NCI-H526 treated with DMSO at 0.1 percent for 48 hours (cell line): Measurements from ENCODE around the gene TBX4.
"Not testable (repeated sequence)": the region's sequence is repeated elsewhere in the genome, so short reads cannot be mapped to it uniquely, and the experiment has no call there.

Source experiments
- DNase-seq: peaks from one replicate; lab custom pipeline; 2025; lab: John Stamatoyannopoulos, UW

Gene TBX4

DNA sequence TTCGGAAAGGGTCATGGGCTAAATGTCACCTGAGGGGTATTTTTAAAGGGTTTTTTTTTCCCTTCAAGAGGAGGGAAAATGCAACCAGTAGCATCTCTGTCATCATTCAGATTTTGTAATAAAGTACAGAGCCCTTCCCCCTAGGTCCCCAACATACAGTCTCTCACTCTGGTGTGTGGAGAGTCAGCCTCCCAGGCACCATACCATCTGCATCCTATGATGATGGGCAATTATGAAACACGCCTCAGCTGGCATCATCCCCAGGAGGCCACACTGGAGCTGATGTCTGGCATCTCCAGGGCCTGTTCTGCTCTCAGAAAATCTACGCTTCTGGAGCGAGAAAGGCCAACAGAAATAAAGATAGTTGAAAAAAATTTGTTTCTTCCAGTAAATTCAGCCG, 32.0 kb downstream of the TBX4 start:
- no peak for DNase-seq

- DNase-seq: no peak
Measured at GRCh38 chr17:61485067-61485775, 33.0 kb downstream of the TBX4 start.

- DNase-seq: no peak
Measured at GRCh38 chr17:61486135-61487120, 34.2 kb downstream of the TBX4 start.

DNA sequence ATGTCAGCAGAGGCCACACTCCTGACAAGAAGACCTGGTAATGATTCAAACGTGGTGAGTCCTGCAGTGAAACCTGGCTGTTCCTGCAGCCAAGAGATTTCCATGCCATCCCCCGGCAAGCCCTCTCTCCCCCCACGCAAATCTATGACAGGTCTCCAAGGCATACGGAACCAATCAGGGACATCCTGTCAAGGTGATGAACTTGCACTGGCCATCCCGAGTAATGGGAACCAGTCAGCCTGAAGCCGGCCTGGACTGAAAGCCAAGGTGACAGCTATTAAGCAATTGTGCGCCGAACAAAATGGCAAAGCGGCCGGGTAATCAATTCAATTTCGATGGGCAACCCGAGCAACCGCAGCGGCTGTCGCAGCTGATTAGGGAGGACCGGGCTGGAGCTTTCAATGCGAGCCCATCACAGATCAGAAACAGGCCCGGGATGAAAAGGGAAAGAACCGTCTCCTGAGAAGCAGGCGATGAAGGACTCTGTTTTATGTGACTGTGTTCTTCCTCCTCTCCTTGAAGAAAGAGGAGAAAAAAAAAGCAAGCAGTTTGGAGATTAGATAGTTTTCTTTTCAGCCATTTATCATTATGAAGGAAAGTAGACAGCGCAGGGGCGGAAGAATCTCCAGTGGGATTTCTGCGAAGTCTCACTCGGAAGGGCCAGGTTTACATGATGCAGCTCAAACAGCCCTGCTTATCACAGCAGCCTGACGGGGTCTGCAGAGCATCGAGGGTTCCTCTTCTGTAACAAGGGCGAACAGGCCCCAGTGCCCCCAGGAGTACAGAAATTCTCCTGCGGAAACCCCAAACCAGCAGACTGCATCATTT, 35.2 kb downstream of the TBX4 start:
- DNase-seq: no peak

DNA sequence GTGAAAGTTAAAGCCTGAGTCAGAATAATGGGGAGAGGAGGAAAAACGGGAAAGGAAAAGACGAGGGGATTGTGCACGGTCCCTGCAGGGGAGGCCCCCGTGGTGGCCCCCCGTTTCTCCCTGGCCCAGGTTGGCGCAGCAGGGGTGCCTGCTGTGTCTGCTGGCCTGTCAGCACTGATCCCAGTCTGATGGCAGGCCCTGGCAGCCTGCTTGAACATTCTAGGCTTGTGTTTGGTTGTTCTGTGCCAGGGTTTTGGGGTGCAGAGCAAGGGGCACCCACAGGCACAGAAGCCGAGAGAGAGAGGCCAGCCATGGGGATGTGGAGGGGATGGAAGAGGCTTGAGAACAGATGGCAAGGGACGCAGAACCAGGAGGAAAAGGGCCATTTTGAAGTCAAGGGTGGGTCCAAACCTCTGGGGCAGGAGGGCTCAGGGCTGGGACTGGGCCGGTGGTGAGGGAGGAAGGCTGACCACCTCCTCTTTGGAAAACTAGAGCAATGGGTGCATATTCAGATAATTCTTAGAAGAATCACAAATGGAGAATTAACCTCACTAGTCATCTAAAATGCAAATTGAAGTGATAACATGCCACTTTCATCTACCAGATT, 35.9 kb downstream of the TBX4 start:
- DNase-seq: no peak

DNA sequence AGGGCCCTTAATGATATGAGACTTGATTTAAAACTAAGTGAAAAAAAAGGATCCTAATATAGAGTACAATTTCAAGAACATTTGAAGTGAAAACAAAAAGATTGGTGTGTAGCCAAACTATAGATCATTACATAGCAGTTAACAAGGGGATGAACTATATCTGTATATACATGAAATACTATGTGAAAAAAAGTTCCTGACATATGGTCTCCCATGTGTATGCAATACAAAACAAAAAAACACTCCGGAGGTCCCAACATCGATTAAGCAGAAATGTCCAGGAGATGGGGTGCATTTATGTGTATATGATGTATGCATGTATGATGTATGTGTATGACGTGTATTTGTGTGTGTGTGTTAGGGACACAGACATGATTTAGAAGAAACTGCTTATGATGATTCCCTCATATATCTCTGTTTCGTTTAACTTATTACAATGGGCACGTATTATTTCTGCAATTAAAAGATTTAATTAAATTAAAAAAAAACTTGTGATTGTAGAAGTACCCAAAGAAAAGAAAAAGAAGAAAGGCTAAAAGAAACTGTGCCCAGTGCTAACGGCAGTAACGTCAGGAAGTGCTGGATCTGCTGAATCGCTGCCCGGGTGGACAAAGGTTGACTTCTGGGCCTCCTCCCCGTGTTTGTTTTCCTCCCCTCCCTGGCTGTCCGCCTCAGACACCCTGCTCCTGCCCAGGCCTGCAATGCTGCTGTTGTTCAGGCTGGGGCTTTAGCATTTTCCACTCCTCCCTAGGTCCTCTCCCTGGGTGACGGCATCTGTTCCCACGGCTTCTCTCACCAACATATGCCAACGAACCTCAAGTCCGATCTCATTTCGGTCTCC, 36.9 kb downstream of the TBX4 start:
- no peak for DNase-seq

- no peak for DNase-seq
Measured at GRCh38 chr17:61489719-61490490, 37.7 kb downstream of the TBX4 start.

DNA sequence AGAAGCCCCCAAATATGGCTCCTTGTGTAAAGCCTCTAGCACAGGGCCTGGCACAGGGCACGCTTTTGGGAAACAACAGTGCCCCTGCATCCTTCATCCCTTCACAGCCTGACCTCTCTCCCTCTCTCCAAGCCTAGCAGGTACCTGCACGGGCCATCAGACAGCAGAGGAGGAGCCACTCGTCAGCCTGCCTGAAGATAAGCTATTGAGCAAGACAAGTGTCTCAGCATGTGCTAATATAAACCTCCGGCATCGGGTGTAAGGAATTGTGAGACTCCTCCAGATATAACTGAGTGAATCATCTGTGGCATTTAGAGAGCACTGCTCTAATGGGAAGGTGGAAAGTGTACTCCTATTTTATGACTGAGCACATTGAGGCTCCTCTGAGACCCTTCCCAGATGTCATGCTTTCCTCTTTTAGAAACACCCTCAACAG, 38.3 kb downstream of the TBX4 start:
- no peak for DNase-seq

- no peak for DNase-seq
Measured at GRCh38 chr17:61491981-61492380, 39.8 kb downstream of the TBX4 start.

DNA sequence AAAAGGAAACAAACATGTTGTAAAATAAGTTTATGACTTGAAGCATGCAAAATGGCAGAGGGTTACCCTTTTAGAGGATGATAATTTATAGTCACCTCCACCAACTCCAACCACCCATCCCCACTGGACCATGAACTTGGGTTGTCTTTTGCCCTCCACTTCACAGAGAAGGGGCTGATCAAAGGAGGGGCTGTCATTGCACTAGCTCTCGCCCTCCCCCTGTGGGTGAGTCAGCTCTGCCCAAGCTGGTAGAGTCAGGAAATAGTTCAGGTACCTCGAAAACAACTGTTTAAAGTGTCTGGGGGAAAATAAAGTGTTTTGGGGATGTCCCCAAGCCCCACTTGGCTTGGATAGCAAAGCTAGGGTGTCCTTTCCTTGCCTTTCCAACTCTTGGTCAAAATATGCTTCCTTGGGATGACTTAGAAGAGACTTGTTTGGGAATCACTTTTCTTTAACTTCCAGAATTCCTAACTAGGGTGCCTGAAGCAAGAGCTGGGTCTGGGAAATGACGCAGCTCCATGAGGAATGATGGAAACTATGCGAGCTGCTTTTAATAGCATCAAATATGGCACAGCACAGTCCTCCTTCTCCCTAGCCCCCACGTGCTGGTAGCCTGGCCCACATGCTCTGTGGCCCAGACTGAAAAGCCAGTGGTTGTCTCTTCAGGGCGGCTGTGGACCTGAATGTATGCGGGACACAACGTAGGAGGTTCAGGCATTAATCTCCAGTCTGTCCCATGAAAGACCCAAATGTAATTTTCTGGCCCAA, 40.7 kb downstream of the TBX4 start:
- DNase-seq: no peak

GRCh38 chr17:61493830-61494324, 41.7 kb downstream of the TBX4 start:
- not testable (repeated sequence) for DNase-seq

DNA sequence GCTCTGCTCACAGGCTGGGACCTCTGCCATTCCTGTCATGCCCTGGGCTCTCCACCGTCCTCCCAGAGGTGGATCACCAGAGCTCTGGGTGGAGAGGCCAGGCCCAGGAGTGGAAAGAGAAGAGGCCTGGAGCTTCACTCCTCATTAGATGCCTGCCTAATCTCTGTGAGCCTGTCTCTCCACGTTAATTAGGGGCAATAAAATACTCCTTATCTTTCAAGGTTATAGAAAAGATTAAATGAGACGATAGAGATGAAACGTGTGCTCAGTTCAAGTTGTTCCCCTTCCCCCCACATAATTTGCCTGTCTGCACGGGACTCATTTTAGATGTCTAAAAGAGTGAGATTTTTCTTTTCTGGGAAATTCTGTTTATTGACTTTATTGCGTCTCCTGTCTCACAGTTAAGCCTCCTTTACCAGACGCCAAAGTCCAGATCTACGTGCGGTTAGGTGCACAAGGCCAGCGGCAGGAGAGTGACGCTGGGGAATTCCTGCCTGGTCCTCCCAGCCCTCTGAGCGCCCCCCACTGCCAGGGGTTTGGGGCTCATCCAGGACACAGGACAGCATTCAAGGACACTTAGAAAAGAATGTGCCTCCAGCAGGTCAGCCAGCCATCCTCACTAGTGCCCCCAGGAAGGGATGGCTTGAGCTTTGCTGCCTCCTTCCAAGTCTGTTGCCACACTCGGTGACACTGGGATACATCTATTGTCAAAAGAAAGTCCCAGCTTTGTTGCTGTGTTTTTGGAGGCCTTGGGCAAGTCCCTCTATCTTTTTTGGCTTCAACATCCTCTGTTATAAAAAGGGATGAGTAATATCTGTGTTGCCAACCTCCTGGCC, 42.3 kb downstream of the TBX4 start:
- DNase-seq: no peak

DNA sequence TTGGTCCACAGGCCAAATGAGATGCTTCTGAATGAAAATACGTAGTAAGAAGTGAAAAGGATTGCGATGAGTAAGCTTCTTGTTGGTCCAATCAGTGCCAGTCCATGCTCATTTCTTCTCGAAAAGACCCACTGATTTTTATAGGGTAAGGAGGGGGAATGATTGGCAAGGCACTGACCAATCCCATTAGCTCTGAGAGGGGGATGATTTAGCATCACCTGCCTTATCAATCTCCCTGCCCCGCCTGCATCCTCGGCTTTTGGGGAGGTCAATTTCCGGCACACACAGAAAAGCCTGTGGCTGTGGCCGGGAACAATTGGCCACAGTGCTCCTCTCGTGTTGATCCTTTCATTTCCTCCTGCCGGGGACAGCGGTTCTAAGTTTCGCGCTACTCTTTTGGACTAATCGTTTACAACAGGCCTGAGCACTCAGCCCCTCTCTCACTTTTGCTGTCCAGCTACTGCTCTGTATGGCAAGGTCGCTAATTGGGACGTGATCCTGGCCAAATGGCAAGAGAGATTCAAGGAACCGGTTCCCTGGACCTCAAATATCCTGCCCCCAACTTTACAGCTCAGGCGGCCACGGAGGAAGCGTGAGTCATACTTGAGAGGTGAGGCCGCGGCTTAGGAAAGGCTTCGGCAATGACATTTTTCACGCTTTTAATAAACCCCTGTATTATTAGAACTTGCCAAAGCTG, 43.1 kb downstream of the TBX4 start:
- DNase-seq: no peak

DNA sequence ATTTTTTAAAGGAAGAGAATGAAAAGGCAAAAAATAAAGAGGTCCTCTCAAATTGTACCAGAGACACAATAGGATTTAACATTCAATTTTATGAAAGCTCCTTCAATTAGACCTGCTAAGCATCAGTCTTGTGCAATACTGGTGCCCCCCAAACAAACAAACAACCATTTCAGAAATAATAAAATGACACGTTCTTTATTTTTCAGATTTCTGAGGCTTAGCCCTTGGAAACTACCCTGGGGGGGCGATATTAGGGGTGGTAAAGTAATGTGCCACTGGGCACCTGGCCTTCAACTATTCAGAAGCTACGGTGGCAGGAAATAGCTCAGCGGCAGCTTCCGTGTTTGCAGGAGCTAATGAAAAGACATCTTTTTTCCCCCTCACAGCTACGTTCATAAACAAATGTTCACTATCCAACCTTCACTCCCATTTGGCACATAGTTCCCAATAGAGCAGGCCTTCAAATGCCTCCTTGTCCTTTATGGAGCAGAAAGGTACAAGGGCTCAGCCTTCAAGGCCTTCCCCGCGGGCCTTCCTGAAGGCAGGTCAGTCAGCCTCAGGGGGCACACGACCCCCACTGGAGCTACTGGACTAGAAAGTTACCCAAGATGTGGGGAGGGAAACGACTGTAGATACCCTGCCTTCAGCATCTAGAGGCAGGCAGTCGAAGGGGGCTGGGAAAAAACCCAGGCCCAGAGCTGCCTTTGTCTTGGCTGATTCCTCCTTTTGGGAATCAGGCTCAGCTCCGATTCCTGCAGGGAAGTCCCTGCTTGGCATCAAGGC, 44.1 kb downstream of the TBX4 start:
- no peak for DNase-seq

GRCh38 chr17:61496957-61497653, 44.9 kb downstream of the TBX4 start:
- no peak for DNase-seq
